IPS-18c (cell line): ENCODE data around the gene ZNRF2.
"Not testable (repeated sequence)": the region's sequence is repeated elsewhere in the genome, so short reads cannot be mapped to it uniquely, and the experiment has no call there.

Experiments
- H3K4me3 ChIP-seq: 2 replicates; pipeline ENCODE4 v1.7.0; 2013; ENCODE audit warnings: low read depth, mild to moderate bottlenecking, low read length, moderate library complexity; ENCODE audit not compliant: insufficient read depth
- H3K9me3 ChIP-seq: one replicate; pipeline ENCODE4 v1.6.1; 2013; ENCODE audit warnings: mild to moderate bottlenecking, low read length, moderate library complexity; ENCODE audit not compliant: control insufficient read depth, insufficient read depth

ZNRF2 gene

GRCh38 chr7:30279653-30279904 lies 4.8 kb upstream of the ZNRF2 start:
- Histone ChIP-seq H3K9me3 (no peaks in the 10 kb centered on the region), H3K4me3 (no peak overlapping the region)

DNA sequence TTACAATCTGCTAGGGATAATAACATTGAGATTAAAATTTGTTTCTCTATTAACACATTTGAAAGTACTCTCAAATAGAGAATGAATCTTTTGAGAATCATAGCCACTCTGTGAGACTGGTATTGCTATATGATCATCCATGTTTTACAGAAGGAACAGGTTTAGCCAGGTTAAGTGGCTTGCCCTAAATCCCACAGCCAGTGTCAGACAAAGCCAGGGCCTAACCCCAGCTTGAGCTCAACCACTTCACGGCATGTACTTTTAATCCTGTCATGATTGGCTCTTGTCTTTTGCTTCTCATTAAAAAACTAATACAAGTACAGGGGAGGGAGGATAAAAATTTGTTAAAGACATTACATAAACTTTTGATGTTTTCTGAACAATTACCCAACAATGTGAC lies 3.8 kb upstream of the ZNRF2 start:
- no peaks in the 10 kb centered on the region for H3K9me3 ChIP-seq
- no peak overlapping the region for H3K4me3 ChIP-seq

DNA sequence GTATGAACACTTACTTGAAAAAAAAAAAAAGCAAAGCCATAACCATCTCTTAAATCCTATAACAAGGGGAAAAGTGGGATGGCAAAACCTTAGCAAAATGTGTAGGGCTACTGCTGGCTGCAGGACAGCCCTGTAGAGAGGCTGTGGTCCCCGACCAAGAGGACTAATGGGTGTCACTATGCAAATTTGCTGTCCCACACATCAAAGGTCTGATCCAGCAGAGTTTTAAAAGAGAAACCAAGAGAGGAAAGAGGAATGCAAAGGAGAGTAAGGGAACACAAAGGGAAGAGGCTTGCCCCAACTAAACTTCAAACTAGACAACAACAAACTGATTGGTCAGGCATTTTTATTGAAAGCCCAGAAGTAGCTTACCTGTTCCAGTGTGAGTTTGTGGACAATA lies 3.1 kb upstream of the ZNRF2 start:
- Histone ChIP-seq H3K9me3 (no peaks in the 10 kb centered on the region), H3K4me3 (no peak overlapping the region)

DNA sequence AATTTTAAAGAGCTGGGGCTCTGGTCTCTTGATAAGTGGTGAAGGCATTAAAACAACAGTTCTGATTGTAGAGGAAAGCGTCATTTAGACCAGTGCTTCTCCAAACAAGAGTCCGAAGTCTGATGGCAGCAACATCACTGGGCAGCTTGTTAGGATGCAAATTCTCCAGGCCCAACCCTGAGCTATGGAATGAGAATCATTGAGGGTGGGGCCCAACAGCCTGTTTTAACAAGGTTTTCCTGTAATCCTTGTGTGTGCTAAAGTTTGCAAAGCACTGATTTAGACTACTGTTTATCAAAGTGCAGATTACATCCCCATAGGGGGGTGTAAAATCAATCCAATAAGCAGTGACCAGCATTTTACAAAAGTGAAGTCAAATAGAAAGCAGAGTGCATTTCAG lies 2.6 kb upstream of the ZNRF2 start:
- Histone ChIP-seq H3K9me3 (no peaks in the 10 kb centered on the region), H3K4me3 (no peak overlapping the region)

- Histone ChIP-seq H3K4me3 (no peak overlapping the region), H3K9me3 (no peaks in the 10 kb centered on the region)
Observed at GRCh38 chr7:30282735-30283134, 1.7 kb upstream of the ZNRF2 start.

DNA sequence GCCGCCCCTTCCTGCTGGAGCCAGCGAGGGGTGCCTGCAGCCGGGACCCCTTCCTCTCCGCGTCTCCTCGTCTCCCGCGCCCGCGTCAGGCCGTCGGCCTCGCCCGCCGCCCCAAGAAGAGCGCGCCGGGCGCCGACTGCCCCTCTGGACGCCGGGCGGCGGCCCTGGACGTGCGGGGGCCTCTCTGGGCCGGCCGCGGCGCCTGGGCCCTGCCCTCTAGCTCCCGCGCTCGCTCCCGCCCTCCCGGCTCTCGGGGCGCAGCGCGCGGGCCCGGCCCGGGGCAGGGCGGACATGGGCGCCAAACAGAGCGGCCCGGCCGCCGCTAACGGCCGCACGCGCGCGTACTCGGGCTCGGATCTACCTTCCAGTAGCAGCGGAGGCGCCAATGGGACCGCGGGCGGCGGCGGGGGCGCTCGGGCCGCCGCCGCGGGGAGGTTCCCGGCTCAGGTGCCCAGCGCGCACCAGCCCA lies 704 bp downstream of the ZNRF2 start:
- Histone ChIP-seq H3K4me3 (peak overlapping the region; percentile 80), H3K9me3 (no peaks in the 10 kb centered on the region)

- no peaks in the 10 kb centered on the region for H3K9me3 ChIP-seq
- peak overlapping the region; percentile 80 for H3K4me3 ChIP-seq
Observed at GRCh38 chr7:30285536-30286284, 1.3 kb downstream of the ZNRF2 start.

GRCh38 chr7:30286749-30287148 lies 2.4 kb downstream of the ZNRF2 start:
- H3K9me3 ChIP-seq = no peaks in the 10 kb centered on the region
- H3K4me3 ChIP-seq = peak overlapping the region; percentile 80; the same call in 1 of the 2 replicates

- not testable (repeated sequence) for H3K4me3 ChIP-seq, H3K9me3 ChIP-seq
Observed at GRCh38 chr7:30287625-30288024, 3.2 kb downstream of the ZNRF2 start.

- H3K4me3 ChIP-seq, H3K9me3 ChIP-seq: not testable (repeated sequence)
Observed at GRCh38 chr7:30289634-30290033, 5.2 kb downstream of the ZNRF2 start.

DNA sequence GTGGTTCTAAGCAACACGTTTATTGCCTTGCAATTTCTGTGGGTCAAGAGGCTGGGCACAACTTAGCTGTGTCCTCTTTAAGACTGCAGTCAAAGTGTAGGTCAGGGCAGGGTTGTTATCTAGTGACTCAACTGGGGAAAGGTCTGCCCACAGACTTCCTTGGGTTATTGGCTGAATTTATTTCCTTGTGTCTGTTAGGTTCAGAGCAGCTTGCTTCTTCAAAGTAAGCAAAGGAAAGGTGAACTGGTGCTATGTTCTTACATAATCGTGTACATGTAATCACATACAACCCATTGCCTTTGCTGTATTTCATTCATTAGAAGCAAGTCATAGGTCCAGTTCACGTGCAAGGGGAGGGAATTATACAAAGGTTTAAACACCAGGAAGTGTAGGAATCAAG lies 5.9 kb downstream of the ZNRF2 start:
- H3K4me3 ChIP-seq, H3K9me3 ChIP-seq: not testable (repeated sequence)

DNA sequence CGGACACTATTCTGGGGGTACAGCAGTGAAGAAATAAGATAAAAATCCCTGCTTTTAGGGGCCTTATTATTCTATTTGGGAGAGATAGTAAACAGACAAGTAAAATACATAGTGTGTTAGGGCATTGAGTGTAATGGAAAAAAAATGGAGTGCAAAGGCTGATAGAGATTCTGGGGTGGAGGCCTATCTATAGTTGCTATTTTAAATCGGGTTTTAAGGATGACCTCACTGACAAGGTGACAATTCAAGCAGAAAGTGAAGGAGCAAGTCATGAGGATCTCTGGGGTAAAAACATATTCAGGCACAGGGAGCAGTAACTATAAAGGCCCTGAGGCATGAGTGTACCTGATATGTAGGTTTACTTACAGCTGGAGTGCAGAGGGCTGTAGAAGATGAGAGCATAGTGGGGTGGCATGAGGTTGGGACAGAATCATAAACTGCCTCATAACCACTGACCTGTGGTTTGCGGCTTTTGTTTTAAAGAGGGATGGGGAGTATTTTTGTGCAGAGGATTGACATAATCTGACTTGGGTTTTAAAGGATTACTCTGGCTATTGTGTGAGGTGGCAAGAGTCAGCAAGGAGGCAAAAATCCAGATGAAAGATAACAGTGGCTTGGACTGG lies 8.1 kb downstream of the ZNRF2 start:
- H3K4me3 ChIP-seq, H3K9me3 ChIP-seq: not testable (repeated sequence)

- H3K4me3 ChIP-seq, H3K9me3 ChIP-seq: not testable (repeated sequence)
Observed at GRCh38 chr7:30296304-30296703, 11.9 kb downstream of the ZNRF2 start.

GRCh38 chr7:30297499-30297898 lies 13.1 kb downstream of the ZNRF2 start:
- H3K9me3 ChIP-seq, H3K4me3 ChIP-seq: not testable (repeated sequence)

- H3K9me3 ChIP-seq, H3K4me3 ChIP-seq: not testable (repeated sequence)
Observed at GRCh38 chr7:30298409-30298808, 14.0 kb downstream of the ZNRF2 start.

- Histone ChIP-seq H3K4me3 (no peak overlapping the region), H3K9me3 (no peaks in the 10 kb centered on the region)
Observed at GRCh38 chr7:30301751-30302150, 17.4 kb downstream of the ZNRF2 start.

DNA sequence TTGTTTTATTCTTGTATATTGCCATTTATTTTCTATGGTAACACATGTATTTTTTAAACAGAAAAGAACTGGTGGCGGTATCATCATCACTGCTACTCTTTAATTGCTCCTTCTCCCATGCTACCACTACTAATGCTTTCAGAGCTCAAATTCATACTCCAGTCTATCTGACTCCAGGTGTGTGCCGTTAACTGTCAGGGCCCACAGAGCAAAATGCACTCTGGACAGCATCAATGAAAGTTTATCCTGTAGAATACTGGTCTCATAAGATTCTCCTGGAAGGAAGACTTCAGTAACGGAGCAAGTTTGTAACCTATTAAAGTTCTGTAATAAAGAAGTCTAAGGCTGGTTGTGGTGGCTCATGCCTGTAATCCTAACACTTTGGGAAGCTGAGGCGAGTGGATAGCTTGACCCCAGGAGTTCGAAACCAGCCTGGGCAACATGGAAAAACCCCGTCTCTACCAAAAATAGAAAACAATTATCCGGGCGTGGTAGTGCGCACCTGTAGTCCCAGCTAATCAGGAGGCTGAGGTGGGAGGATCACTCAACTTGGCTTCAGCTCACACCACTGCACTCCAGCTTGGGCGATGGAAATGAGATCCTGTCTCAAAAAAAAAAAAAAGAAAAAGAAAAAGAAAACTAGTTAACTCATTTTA lies 18.4 kb downstream of the ZNRF2 start:
- H3K9me3 ChIP-seq = no peaks in the 10 kb centered on the region
- no peak overlapping the region for H3K4me3 ChIP-seq

DNA sequence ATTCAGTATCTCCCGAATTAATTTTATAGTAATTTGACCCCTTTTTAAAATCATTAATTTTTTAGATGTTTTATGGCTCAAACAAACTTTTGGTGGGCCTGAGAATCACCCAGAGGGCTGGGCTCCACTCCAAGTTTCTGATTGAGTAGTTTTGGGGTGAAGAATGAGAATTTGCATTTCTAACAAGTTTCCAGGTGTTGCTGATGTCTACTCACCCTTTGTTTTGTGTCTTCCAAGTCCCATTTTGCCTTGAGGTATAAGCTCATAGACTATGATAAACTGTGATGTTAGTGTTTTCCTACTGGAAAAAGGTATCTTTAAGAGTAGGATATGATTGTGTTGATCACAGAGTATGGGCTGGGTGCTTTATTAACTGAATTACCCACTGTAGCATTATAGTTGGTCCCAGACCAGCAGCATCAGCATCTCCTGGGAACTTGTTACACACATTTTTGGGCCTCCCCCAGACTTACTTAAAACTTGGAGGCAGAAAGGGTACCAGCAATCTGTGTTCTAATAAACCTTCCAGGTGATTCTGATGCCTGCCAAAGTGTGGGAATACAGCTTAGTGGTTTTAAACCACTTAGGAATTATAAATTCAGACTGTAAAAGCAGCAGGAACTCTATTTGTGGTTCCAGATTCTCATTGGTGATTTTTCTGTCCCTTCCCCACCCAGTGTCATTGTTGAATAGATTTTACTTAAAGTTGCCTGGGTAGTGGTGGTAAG lies 19.1 kb downstream of the ZNRF2 start:
- Histone ChIP-seq H3K4me3 (no peak overlapping the region), H3K9me3 (no peaks in the 10 kb centered on the region)
